HEK293T (cell line): ENCODE results near the gene UBQLN1.

ENCODE experiments used
- CTCF ChIA-PET: fragments of 350-600 bp; formaldehyde crosslinking; extraction: SDS; loops from one replicate; lab custom pipeline; 2021; ENCODE audit warnings: antibody characterized with exemption, inconsistent platforms; lab: Yijun Ruan, JAX
- POLR2A ChIA-PET: fragments of 350-600 bp; formaldehyde crosslinking; extraction: SDS; loops from one replicate; lab custom pipeline; 2020; ENCODE audit warnings: antibody characterized with exemption, inconsistent platforms; lab: Yijun Ruan, JAX
- DNase-seq: peaks from one replicate; pipeline ENCODE4 v3.0.0; 2012; ENCODE audit warnings: mixed read lengths; ENCODE audit errors: extremely low spot score
- ARNT ChIP-seq: fragments of 450-650 bp; IDR thresholded peaks from 2 replicates; pipeline ENCODE4 v1.6.1; 2017; ENCODE audit warnings: mild to moderate bottlenecking
- BHLHE40 ChIP-seq: fragments of 450-650 bp; IDR thresholded peaks from 2 replicates; pipeline ENCODE4 v1.6.1; 2016; ENCODE audit warnings: mild to moderate bottlenecking, moderate library complexity, borderline replicate concordance
- CTBP1 ChIP-seq: fragments of 450-650 bp; IDR thresholded peaks from 2 replicates; pipeline ENCODE4 v1.6.1; 2016; ENCODE audit warnings: borderline replicate concordance
- ELF4 ChIP-seq: fragments of 450-650 bp; IDR thresholded peaks from 2 replicates; pipeline ENCODE4 v1.6.1; 2017; ENCODE audit warnings: antibody characterized with exemption
- FOXA1 ChIP-seq: fragments of 450-650 bp; IDR thresholded peaks from 2 replicates; pipeline ENCODE4 v1.6.1; 2016; ENCODE audit warnings: mild to moderate bottlenecking
- FOXK2 ChIP-seq: fragments of 450-650 bp; IDR thresholded peaks from 2 replicates; pipeline ENCODE4 v1.6.1; 2016; ENCODE audit warnings: mild to moderate bottlenecking
- FOXM1 ChIP-seq: fragments of 450-650 bp; IDR thresholded peaks from 2 replicates; pipeline ENCODE4 v1.6.1; 2017; ENCODE audit warnings: mild to moderate bottlenecking, borderline replicate concordance
- HDGF ChIP-seq: fragments of 450-650 bp; IDR thresholded peaks from 2 replicates; pipeline ENCODE4 v1.6.1; 2017; ENCODE audit warnings: antibody characterized with exemption, borderline replicate concordance
- L3MBTL2 ChIP-seq: fragments of 450-650 bp; conservative IDR thresholded peaks from 2 replicates; pipeline ENCODE4 v1.6.1; 2016; ENCODE audit warnings: mild to moderate bottlenecking
- LEF1 ChIP-seq: fragments of 450-650 bp; IDR thresholded peaks from 2 replicates; pipeline ENCODE4 v1.6.1; 2017; ENCODE audit warnings: mild to moderate bottlenecking, borderline replicate concordance
- NFRKB ChIP-seq: fragments of 450-650 bp; IDR thresholded peaks from 2 replicates; pipeline ENCODE4 v1.6.1; 2016; ENCODE audit warnings: mild to moderate bottlenecking, moderate library complexity
- SP1 ChIP-seq: fragments of 450-650 bp; IDR thresholded peaks from 2 replicates; pipeline ENCODE4 v1.6.1; 2017
- SUZ12 ChIP-seq: fragments of 450-650 bp; IDR thresholded peaks from 2 replicates; pipeline ENCODE4 v1.6.1; 2016; ENCODE audit warnings: mild to moderate bottlenecking
- TARDBP ChIP-seq: fragments of 450-650 bp; IDR thresholded peaks from 2 replicates; pipeline ENCODE4 v1.6.1; 2016
- ZNF384 ChIP-seq: fragments of 450-650 bp; IDR thresholded peaks from 2 replicates; pipeline ENCODE4 v1.6.1; 2016
- TF ChIP-seq, protein P1 (sequence below): fragments of 450-650 bp; IDR thresholded peaks from 2 replicates; pipeline ENCODE4 v1.6.1; 2016

UBQLN1 gene

DNA sequence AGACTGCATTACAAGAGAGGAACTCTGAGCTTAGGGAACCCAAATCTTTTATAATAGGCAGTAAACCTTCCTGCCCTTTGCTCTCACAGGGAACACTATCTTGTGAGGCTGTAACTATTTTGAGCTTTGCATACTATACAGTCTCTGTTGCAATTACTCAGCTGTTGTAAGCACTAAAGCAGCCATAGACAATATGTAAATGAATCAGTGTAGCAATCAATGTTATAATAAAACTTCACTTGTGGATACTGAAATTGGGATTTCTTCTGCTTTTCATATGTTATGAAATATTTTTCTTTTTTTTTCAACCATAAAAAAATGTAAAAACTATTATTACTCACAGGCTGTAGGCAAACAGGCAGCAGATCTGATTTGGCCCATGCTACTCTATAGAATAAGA is 16.7 kb upstream of the UBQLN1 start:
- ChIA-PET POLR2A (no interaction called here), CTCF (no interaction called here)
- no peak for TF ChIP-seq FOXA1
- no peak for TF ChIP-seq FOXK2
- no peak for TF ChIP-seq CTBP1
- TF ChIP-seq, protein P1, sequence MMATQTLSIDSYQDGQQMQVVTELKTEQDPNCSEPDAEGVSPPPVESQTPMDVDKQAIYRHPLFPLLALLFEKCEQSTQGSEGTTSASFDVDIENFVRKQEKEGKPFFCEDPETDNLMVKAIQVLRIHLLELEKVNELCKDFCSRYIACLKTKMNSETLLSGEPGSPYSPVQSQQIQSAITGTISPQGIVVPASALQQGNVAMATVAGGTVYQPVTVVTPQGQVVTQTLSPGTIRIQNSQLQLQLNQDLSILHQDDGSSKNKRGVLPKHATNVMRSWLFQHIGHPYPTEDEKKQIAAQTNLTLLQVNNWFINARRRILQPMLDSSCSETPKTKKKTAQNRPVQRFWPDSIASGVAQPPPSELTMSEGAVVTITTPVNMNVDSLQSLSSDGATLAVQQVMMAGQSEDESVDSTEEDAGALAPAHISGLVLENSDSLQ = no peak
- TF ChIP-seq LEF1 = no peak
- no peak for TF ChIP-seq TARDBP
- TF ChIP-seq SP1 = no peak
- TF ChIP-seq L3MBTL2 = no peak
- no peak for TF ChIP-seq ARNT
- no peak for TF ChIP-seq BHLHE40
- TF ChIP-seq HDGF = no peak
- no peak for TF ChIP-seq ZNF384
- no peak for TF ChIP-seq ELF4
- no peak for TF ChIP-seq FOXM1
- TF ChIP-seq SUZ12 = no peak
- no peak for DNase-seq

DNA sequence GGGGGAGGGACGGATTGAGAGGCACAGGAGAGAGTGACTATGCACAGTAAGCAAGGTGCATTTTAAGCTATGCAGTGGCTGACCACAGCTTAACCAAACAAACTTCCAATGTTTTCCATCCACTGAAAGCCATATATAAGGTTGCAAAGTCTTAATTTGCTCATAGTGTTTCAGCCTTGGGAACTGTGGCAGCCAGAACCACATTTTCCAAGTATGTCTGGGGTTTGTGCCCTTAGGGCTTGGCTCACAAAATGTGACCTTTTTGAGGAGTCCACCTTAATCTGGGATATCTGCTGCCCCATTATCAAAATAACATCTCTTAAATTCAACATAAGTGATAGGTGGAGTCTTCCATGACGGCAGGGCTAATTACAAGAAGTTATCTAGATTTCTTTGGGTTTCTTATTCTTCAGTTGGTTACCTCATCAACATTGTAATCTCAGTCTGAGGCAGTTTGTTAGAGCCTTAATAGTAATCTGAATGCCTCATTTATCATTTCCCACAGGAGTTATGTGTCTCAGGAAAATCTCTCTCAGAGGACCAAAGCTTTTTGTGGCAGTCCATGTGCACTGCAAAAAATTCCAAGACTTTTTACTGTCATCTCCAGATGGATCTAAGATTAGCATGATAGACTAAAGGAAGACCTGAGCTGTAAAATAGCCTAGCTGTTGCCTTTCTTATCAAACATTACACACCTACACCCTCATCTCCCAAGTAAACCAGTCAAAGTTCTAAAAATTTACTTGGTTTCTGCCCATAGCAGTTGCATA is 15.2 kb upstream of the UBQLN1 start:
- no peak for TF ChIP-seq FOXK2
- no peak for TF ChIP-seq FOXM1
- no peak for TF ChIP-seq CTBP1
- no peak for TF ChIP-seq TARDBP
- ChIA-PET CTCF (no interaction called here), POLR2A (interaction anchor here (1.0 kb wide), 1 partner anchor 15 kb away, joined by 3 read pairs; the partner anchor contains the start of gene UBQLN1)

DNA sequence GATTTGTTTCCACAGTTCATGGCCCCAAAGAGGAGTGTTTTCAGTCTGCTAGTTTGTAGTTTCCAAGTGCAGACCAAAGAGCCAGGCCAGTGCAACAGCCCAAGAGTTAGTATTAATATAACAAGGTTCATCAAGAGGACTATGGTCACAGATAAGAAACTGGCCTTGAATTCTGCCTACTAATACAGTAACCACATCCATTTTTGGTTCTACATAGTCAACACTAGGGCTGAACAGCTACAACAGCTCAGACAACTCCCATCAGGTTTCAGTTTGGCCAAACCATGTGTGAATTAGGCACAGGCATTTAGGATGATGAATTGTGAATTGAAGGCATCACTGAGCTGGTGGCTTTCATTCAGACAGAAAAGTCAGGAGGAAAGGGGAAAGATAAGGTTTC is 13.8 kb upstream of the UBQLN1 start:
- CTCF ChIA-PET = no interaction called here

More for the DNA sequence above, 15.2 kb upstream of the UBQLN1 start:
- no peak for DNase-seq

DNA sequence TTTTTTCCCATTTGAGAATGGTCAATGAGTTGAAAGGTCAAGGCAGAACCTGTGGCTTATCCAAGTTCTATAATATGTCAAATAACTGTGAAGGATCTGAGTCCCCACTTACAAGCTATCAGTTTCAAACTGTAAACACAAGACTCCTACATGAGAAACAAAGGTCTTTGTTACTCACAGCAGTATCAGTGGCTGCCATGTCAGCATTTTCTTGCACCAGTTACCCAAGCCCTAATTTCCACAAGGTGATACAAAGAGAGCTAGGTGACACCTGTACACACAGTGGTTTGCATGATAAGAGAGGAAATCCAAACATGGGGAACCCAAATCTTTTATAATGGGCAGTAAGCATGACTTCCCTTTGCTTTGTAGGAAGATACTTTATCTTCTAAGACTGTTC is 8.0 kb upstream of the UBQLN1 start:
- TF ChIP-seq L3MBTL2 = no peak
- no peak for TF ChIP-seq ZNF384
- POLR2A ChIA-PET = no interaction called here
- no peak for DNase-seq
- CTCF ChIA-PET = no interaction called here

More for the DNA sequence above, 13.8 kb upstream of the UBQLN1 start:
- DNase-seq = no peak
- POLR2A ChIA-PET = interaction anchor here (1.0 kb wide), 1 partner anchor 14 kb away, joined by 3 read pairs; the partner anchor contains the start of gene UBQLN1
- no peak for TF ChIP-seq FOXM1
- TF ChIP-seq ARNT = no peak
- TF ChIP-seq FOXA1 = no peak
- no peak for TF ChIP-seq ELF4

DNA sequence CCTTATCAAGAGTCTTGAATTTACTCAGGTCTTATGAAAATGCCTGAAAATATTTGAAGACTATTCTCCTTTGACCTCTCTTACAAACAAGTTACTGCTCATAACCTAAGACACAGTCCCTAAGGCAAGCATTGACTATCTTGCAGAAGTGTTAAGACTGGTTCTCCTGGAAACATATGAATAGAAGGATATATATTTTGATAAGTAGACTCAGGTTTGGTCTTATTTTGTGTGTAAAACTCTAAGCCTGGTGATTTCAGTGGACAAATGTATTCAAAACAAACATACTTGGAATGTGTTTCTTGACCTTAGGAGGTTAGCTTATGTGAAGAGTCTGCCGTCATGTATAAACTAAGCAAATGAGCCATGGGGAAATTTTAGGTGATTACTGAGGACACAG is 7.5 kb upstream of the UBQLN1 start:
- POLR2A ChIA-PET = no interaction called here
- CTCF ChIA-PET = no interaction called here
- DNase-seq = no peak
- no peak for TF ChIP-seq LEF1
- TF ChIP-seq L3MBTL2 = no peak
- TF ChIP-seq TARDBP = no peak
- TF ChIP-seq, protein P1 = no peak
- TF ChIP-seq FOXK2 = no peak
- no peak for TF ChIP-seq FOXM1
- no peak for TF ChIP-seq ZNF384
- no peak for TF ChIP-seq SUZ12
- no peak for TF ChIP-seq CTBP1
- TF ChIP-seq ELF4 = no peak
- no peak for TF ChIP-seq NFRKB
- no peak for TF ChIP-seq BHLHE40
- TF ChIP-seq HDGF = no peak

DNA sequence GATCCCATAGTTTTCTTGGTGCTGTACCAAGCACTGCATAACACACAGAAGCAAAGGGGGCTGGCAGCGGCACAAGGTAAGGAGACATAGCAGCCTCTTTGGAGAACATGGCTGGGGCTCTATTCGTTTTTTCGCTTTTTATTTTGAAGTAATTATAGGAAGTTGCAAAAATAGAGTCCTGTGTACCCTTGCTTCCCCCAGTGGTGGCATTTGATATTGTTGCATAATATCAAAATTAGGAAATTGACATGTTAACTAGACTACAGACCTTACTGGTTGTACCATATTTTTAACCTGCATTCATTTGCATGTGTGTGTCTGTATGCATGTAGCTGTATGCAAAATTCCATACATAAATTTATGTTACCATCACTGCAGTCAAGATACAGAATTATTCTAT is 6.6 kb upstream of the UBQLN1 start:
- DNase-seq = no peak
- CTCF ChIA-PET = no interaction called here
- no peak for TF ChIP-seq BHLHE40
- no peak for TF ChIP-seq CTBP1
- TF ChIP-seq ARNT = no peak
- no peak for TF ChIP-seq ELF4
- no peak for TF ChIP-seq NFRKB
- no peak for TF ChIP-seq LEF1
- no peak for TF ChIP-seq ZNF384
- TF ChIP-seq L3MBTL2 = no peak
- TF ChIP-seq FOXK2 = no peak
- TF ChIP-seq, protein P1 = no peak
- no peak for TF ChIP-seq HDGF
- TF ChIP-seq FOXM1 = no peak
- TF ChIP-seq FOXA1 = no peak
- no peak for TF ChIP-seq SUZ12
- POLR2A ChIA-PET = no interaction called here
